Gastrocnemius medialis (tissue), 4 donors: ENCODE results near the gene COL4A1.

Experiments used
- POLR2A ChIP-seq, 2 donors: fragments of 450-650 bp; IDR thresholded peaks; one replicate each; pipeline ENCODE4 v1.6.1; 2017; ENCODE audit warnings: antibody characterized with exemption in 2 of 2, mild to moderate bottlenecking in 2 of 2, moderate library complexity in 2 of 2
- TF ChIP-seq, protein P1 (sequence below), 5 experiments: fragments of 450-650 bp in 3 of 5; fragments of 200-600 bp in 2 of 5; sonication (generic) in 2 of 5; IDR thresholded peaks in 4 of 5; conservative IDR thresholded peaks in 1 of 5; 1 replicate in 4 of 5; 2 replicates in 1 of 5; pipeline ENCODE4 v1.5.1; 2016 to 2019; ENCODE audit warnings: antibody characterized with exemption in 5 of 5, mild to moderate bottlenecking in 3 of 5, moderate library complexity in 3 of 5

- TF ChIP-seq POLR2A (IDR thresholded peaks at IDR 0.05) = no peak
- TF ChIP-seq, protein P1, sequence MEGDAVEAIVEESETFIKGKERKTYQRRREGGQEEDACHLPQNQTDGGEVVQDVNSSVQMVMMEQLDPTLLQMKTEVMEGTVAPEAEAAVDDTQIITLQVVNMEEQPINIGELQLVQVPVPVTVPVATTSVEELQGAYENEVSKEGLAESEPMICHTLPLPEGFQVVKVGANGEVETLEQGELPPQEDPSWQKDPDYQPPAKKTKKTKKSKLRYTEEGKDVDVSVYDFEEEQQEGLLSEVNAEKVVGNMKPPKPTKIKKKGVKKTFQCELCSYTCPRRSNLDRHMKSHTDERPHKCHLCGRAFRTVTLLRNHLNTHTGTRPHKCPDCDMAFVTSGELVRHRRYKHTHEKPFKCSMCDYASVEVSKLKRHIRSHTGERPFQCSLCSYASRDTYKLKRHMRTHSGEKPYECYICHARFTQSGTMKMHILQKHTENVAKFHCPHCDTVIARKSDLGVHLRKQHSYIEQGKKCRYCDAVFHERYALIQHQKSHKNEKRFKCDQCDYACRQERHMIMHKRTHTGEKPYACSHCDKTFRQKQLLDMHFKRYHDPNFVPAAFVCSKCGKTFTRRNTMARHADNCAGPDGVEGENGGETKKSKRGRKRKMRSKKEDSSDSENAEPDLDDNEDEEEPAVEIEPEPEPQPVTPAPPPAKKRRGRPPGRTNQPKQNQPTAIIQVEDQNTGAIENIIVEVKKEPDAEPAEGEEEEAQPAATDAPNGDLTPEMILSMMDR (IDR thresholded peaks at IDR 0.05 in 4 of 5, conservative IDR thresholded peaks at IDR 0.05 in 1 of 5) = no peak
Measured at GRCh38 chr13:110262082-110262436, 44.9 kb downstream of the COL4A1 start.
